ENCODE data around the gene CDYL. TPM values are rescaled to one million over a fixed set of nuclear protein-coding genes. Genes with fewer than 3 reads are reported as not detected.

CDYL gene
- 16.9 to 24.0 TPM (median 19.9 TPM) in 5 replicates for total RNA-seq (2022; extraction: Qiagen RNA extraction)

GRCh38 chr6:4776131-4776492 lies at the start of gene CDYL:
CDYL (plus strand) TSS chr6:4776404; CDS start chr6:4776784, 380 bp downstream.

GRCh38 chr6:5003604-5004372 lies 227.6 kb downstream of the CDYL start, which contains the start of gene RPP40:
RPP40 (minus strand) TSS chr6:5004037; CDS start chr6:5004002, 35 bp downstream.

Other genes starting within 250 kb of the CDYL start
- 20.9 to 28.7 TPM (median 22.5 TPM) in 5 replicates for gene RPP40, start 227.6 kb downstream of the CDYL start, total RNA-seq (2022; extraction: Qiagen RNA extraction)